A673 (cell line): ENCODE results near the gene MAPK11.

Source experiments
- EZH2 ChIP-seq: fragments of 200-600 bp; sonication (generic); IDR thresholded peaks from 2 replicates; pipeline ENCODE4 v1.6.1; 2017; ENCODE audit warnings: borderline replicate concordance, low read depth, mild to moderate bottlenecking, mixed read lengths, antibody characterized with exemption, low read length; ENCODE audit not compliant: poor library complexity, severe bottlenecking
- TF ChIP-seq, protein P1 (sequence below): fragments of 300-800, 200-600 bp; sonication (generic); conservative IDR thresholded peaks from 2 replicates; pipeline ENCODE4 v1.5.1; 2017; ENCODE audit warnings: low read depth, mild to moderate bottlenecking, antibody characterized with exemption, low read length, moderate library complexity, mixed read lengths

DNA sequence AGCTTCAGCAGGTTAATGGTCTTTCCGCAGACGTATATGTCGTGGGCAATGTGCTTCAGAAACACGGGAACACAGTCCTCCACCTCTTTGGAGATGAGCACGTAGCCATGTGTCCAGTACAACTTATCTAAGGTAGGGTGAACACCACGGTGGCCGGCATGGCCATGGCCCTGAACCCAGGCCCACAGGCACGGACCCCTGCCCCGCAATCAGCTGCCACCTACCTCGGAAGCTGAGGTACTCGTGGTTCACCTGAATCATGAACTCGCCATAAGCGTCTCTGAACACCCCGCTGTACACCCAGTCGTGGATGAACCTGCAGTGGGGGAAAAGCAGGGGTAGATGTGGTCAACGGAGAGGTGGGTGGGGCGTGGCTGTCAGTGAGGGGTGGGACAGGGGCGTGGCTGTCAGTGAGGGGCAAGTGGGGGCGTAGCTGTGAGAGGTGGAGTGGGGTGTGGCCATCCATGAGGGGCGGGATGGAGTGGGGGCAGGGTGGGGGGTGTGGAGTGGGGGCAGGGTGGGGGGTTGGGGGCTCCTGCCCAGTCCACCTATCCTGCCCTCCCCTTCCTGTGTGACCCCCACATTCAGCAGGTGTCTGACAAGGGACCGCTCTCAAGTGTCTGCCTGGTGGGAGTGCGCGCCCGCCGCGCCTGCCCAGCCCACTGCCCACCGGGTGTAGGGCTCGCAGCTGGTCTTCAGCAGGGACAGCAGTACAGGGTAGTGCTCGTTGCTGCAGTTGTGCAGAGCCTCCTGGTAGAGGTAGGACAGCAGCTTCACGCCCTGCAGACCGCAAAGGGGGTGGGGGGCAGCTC lies 43.9 kb downstream of the MAPK11 start:
- TF ChIP-seq, protein P1, sequence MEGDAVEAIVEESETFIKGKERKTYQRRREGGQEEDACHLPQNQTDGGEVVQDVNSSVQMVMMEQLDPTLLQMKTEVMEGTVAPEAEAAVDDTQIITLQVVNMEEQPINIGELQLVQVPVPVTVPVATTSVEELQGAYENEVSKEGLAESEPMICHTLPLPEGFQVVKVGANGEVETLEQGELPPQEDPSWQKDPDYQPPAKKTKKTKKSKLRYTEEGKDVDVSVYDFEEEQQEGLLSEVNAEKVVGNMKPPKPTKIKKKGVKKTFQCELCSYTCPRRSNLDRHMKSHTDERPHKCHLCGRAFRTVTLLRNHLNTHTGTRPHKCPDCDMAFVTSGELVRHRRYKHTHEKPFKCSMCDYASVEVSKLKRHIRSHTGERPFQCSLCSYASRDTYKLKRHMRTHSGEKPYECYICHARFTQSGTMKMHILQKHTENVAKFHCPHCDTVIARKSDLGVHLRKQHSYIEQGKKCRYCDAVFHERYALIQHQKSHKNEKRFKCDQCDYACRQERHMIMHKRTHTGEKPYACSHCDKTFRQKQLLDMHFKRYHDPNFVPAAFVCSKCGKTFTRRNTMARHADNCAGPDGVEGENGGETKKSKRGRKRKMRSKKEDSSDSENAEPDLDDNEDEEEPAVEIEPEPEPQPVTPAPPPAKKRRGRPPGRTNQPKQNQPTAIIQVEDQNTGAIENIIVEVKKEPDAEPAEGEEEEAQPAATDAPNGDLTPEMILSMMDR, result no peak
- no peak for TF ChIP-seq EZH2
